ENCODE data around the gene SELENOM.
"Not testable (repeated sequence)": the region's sequence is repeated elsewhere in the genome, so short reads cannot be mapped to it uniquely, and the experiment has no call there.

SELENOM gene

GRCh38 chr22:31089160-31090100 lies 17.9 kb downstream of the SELENOM start:
- peak; percentile 20 for DNase-seq

- no peak for DNase-seq
Observed at GRCh38 chr22:31088233-31088986, 19.0 kb downstream of the SELENOM start.

- no peak for DNase-seq
Observed at GRCh38 chr22:31087744-31088215, 19.6 kb downstream of the SELENOM start.

- no peak for DNase-seq
Observed at GRCh38 chr22:31086703-31087330, 20.6 kb downstream of the SELENOM start.

GRCh38 chr22:31085928-31086327 lies 21.4 kb downstream of the SELENOM start:
- DNase-seq, result no peak

GRCh38 chr22:31085493-31085824 lies 21.9 kb downstream of the SELENOM start:
- no peak for DNase-seq

- peak; percentile 81 for DNase-seq
Observed at GRCh38 chr22:31084811-31085492, 22.4 kb downstream of the SELENOM start.

GRCh38 chr22:31083923-31084810 lies 23.2 kb downstream of the SELENOM start:
- DNase-seq, result no peak

- DNase-seq, result no peak
Observed at GRCh38 chr22:31083377-31083768, 24.0 kb downstream of the SELENOM start.

- peak; percentile 23 for DNase-seq
Observed at GRCh38 chr22:31082606-31083376, 24.6 kb downstream of the SELENOM start.

- DNase-seq, result no peak
Observed at GRCh38 chr22:31081963-31082605, 25.3 kb downstream of the SELENOM start.

GRCh38 chr22:31080848-31081649 lies 26.3 kb downstream of the SELENOM start, which contains the start of gene SMTN:
Gene SMTN (plus strand): TSS chr22:31081318. CDS start chr22:31083259, 1,941 bp downstream.
- DNase-seq, result peak; percentile 82

GRCh38 chr22:31080164-31080847 lies 27.1 kb downstream of the SELENOM start:
- no peak for DNase-seq

- DNase-seq, result no peak
Observed at GRCh38 chr22:31079095-31079642, 28.2 kb downstream of the SELENOM start.

GRCh38 chr22:31078389-31078788 lies 29.0 kb downstream of the SELENOM start:
- not testable (repeated sequence) for DNase-seq

GRCh38 chr22:31077681-31078080 lies 29.7 kb downstream of the SELENOM start:
- no peak for DNase-seq

GRCh38 chr22:31075961-31076360 lies 31.4 kb downstream of the SELENOM start:
- no peak for DNase-seq

- DNase-seq, result not testable (repeated sequence)
Observed at GRCh38 chr22:31073545-31074145, 33.7 kb downstream of the SELENOM start.

Measured in effector CD4-positive, alpha-beta T cell (primary cell).